ENCODE data around the gene NOP58.
"Not testable (repeated sequence)": the region's sequence is repeated elsewhere in the genome, so short reads cannot be mapped to it uniquely, and the experiment has no call there.

NOP58 gene

DNA sequence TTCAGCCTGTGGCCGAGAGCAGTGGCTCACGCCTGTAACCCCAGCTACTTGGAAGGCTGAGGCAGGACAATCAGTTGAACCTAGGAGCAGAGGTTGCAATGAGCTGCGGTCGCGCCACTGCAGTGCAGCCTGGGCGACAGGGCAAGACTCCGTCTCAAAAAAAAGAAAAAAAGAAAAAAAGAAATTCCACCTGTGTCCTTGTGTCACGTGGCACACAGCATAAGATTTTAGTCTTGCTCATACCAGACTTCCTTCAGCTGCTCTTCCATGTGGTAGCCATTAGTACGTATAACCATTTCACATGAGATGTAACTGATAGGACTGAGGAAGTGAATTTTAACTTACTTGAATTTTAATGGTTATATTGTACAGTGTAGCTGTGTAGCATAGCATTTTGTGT lies 4.0 kb downstream of the NOP58 start:
- Histone ChIP-seq H3K4me1 (ENCODE audit: control insufficient read depth in 5 of 5, insufficient read depth in 5 of 5, low read length in 5 of 5) (peaks cover 4 to 29% (median 18%) of the 10 kb centered on the region in 5 donors), H3K9ac (ENCODE audit: low read length in 5 of 5) (no peak overlapping the region), H3K27ac (ENCODE audit: low read depth, low read length) (no peak overlapping the region), H3K9me3 (ENCODE audit: control insufficient read depth in 5 of 5, low read length in 5 of 5) (no peaks in the 10 kb centered on the region), H3K36me3 (ENCODE audit: control insufficient read depth in 5 of 5, insufficient read depth in 5 of 5, low read length in 5 of 5) (no peaks in the 10 kb centered on the region), H3K27me3 (ENCODE audit: control insufficient read depth in 5 of 5, insufficient read depth in 4 of 5, low read length in 5 of 5) (no peaks in the 10 kb centered on the region), H3K4me3 (ENCODE audit: low read depth in 1 of 5, low read length in 5 of 5) (no peak overlapping the region)

DNA sequence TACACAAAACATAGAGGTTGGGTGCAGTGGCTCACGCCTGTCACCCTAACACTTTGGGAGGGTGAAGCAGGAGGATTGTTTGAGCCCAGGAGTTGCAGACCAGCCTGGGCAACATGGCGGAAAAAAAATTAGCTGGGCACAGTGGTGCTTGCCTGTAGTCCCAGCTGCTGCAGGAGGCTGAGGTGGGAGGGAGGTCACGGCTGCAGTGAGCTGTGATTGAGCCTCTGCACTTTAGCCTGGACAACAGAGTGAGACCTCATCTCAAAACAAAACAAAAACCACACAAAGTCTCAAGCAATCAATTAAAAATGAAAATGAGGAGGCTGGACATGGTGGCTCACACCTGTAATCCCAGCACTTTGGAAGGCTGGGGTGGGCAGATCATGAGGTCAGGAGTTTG lies 4.9 kb downstream of the NOP58 start:
- Histone ChIP-seq H3K36me3 (ENCODE audit: control insufficient read depth in 5 of 5, insufficient read depth in 5 of 5, low read length in 5 of 5) (peaks cover 0 to 3% (median 2%) of the 10 kb centered on the region in 5 donors), H3K4me3 (ENCODE audit: low read depth in 1 of 5, low read length in 5 of 5) (no peak overlapping the region), H3K4me1 (ENCODE audit: control insufficient read depth in 5 of 5, insufficient read depth in 5 of 5, low read length in 5 of 5) (peaks cover 4 to 29% (median 18%) of the 10 kb centered on the region in 5 donors), H3K9me3 (ENCODE audit: control insufficient read depth in 5 of 5, low read length in 5 of 5) (no peaks in the 10 kb centered on the region), H3K9ac (ENCODE audit: low read length in 5 of 5) (no peak overlapping the region), H3K27me3 (ENCODE audit: control insufficient read depth in 5 of 5, insufficient read depth in 4 of 5, low read length in 5 of 5) (no peaks in the 10 kb centered on the region), H3K27ac (ENCODE audit: low read depth, low read length) (no peak overlapping the region)

DNA sequence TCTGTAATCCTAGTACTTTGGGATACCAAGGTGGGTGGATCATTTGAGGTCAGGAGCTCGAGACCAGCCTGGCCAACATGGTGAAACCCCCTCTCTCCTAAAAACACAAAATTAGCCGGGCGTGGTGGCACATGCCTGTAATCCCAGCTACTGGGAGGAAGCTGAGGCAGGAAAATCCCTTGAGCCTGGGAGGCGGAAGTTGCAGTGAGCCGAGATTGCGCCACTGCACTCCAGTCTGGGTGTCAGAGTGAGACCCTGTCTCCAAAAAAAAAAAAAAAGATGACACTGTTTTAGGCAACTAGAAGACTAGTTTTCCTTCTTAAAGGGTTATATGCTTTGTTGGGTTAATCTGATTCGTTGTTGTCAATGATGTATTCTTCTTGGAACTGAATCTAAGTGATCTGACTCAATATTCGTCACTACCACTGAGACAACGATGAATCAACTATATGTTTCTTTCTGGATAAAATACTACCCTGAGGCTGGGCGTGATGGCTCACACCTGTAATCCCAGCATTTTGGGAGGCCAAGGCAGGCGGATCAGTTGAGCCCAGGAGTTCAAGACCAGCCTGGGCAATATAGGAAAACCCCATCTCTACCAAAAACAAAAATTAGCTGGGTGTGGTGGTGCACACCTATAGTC lies 10.6 kb downstream of the NOP58 start:
- H3K4me1 ChIP-seq (ENCODE audit: control insufficient read depth in 5 of 5, insufficient read depth in 5 of 5, low read length in 5 of 5) = not testable (repeated sequence)

DNA sequence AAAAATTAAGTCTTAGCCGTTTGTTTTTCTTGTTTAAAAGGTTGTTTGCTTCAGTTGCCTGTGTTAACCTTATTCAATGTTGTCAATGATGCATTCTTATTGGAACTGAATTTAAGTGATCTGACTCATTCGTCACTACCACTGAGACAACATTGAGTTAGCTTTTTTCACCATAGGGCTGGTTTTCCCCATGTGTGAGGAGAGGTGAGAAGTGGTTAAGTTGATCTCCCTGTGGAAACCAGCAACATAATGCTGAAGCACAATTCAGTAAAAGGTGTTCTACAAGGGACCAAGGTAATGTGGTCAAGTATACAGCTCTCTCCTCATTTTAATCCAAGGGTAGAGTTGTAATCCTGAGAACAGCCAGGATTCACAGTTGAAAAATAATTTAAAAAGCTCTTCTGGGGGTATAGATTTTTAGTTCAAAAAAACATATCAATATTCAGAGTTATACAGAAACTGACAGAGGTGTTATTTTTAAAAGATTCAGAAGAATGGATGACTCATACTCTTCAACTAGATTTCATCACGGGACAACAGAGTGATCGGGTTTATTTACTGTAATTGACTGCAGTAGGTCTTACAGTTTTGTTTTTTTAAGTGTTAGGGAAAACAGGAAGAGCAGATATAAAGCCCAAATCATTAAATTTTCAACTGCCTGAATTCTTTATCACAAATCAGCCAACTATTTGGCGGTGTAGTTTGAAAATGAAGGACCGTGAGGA lies 12.6 kb downstream of the NOP58 start:
- Histone ChIP-seq H3K9me3 (ENCODE audit: control insufficient read depth in 5 of 5, low read length in 5 of 5) (no peaks in the 10 kb centered on the region), H3K27ac (ENCODE audit: low read depth, low read length) (peak overlapping the region; percentile 71), H3K4me1 (ENCODE audit: control insufficient read depth in 5 of 5, insufficient read depth in 5 of 5, low read length in 5 of 5) (peaks cover 0 to 4% (median 0%) of the 10 kb centered on the region in 5 donors), H3K9ac (ENCODE audit: low read length in 5 of 5) (no peak overlapping the region), H3K27me3 (ENCODE audit: control insufficient read depth in 5 of 5, insufficient read depth in 4 of 5, low read length in 5 of 5) (no peaks in the 10 kb centered on the region), H3K4me3 (ENCODE audit: low read depth in 1 of 5, low read length in 5 of 5) (no peak overlapping the region), H3K36me3 (ENCODE audit: control insufficient read depth in 5 of 5, insufficient read depth in 5 of 5, low read length in 5 of 5) (peaks cover 19 to 43% (median 31%) of the 10 kb centered on the region in 5 donors)

More for the DNA sequence above, 10.6 kb downstream of the NOP58 start:
- H3K9ac ChIP-seq (ENCODE audit: low read length in 5 of 5); H3K27me3 ChIP-seq (ENCODE audit: control insufficient read depth in 5 of 5, insufficient read depth in 4 of 5, low read length in 5 of 5); H3K9me3 ChIP-seq (ENCODE audit: control insufficient read depth in 5 of 5, low read length in 5 of 5); H3K27ac ChIP-seq (ENCODE audit: low read depth, low read length); H3K4me3 ChIP-seq (ENCODE audit: low read depth in 1 of 5, low read length in 5 of 5): not testable (repeated sequence)
- peaks cover 12 to 27% (median 19%) of the 10 kb centered on the region in 5 donors for H3K36me3 ChIP-seq (ENCODE audit: control insufficient read depth in 5 of 5, insufficient read depth in 5 of 5, low read length in 5 of 5)

DNA sequence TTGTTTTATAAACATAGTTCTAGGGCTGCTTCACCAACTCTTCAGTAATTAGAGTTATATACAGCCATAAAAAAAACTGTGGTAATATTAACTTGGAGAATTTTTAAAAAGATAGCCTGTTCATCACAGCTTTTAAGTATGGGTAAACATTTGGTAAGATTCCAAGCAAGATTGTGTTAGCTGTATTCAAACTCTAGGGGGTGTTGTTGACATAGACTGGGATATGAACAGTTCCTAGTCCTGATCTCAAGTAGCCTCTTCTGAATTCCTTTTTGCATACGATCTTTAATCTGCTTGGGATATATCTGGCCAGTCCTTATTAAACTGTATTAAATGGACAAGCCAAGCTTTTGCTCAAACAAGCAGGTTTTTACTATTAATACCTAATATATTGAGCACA lies 13.4 kb downstream of the NOP58 start:
- Histone ChIP-seq H3K9ac (ENCODE audit: low read length in 5 of 5) (no peak overlapping the region), H3K4me1 (ENCODE audit: control insufficient read depth in 5 of 5, insufficient read depth in 5 of 5, low read length in 5 of 5) (peaks cover 0 to 4% (median 0%) of the 10 kb centered on the region in 5 donors), H3K27me3 (ENCODE audit: control insufficient read depth in 5 of 5, insufficient read depth in 4 of 5, low read length in 5 of 5) (no peaks in the 10 kb centered on the region), H3K36me3 (ENCODE audit: control insufficient read depth in 5 of 5, insufficient read depth in 5 of 5, low read length in 5 of 5) (peaks cover 19 to 50% (median 32%) of the 10 kb centered on the region in 5 donors), H3K4me3 (ENCODE audit: low read depth in 1 of 5, low read length in 5 of 5) (no peak overlapping the region), H3K9me3 (ENCODE audit: control insufficient read depth in 5 of 5, low read length in 5 of 5) (no peaks in the 10 kb centered on the region), H3K27ac (ENCODE audit: low read depth, low read length) (peak overlapping the region; percentile 71)

DNA sequence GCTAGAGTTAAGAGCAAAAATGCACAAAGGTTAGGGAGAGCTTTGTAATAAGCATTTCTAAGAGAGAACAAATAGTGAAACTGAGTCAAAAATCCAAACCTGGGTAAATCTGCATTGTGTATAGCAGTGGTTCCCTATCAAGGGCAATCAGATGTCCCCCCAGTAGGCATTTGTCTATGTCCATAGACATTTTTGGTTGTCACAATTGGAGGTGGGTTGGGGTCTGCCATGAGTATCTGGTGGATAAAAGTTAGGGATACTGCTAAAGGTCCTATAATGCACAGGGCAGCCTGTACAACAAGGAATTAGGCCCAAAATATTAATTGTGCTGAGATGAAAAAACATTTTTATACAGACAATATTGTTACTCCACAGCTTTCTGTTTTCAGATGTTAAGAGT lies 21.0 kb downstream of the NOP58 start:
- Histone ChIP-seq H3K36me3 (ENCODE audit: control insufficient read depth in 5 of 5, insufficient read depth in 5 of 5, low read length in 5 of 5) (peaks cover 32 to 91% (median 69%) of the 10 kb centered on the region in 5 donors), H3K4me1 (ENCODE audit: control insufficient read depth in 5 of 5, insufficient read depth in 5 of 5, low read length in 5 of 5) (no peaks in the 10 kb centered on the region), H3K27ac (ENCODE audit: low read depth, low read length) (no peak overlapping the region), H3K27me3 (ENCODE audit: control insufficient read depth in 5 of 5, insufficient read depth in 4 of 5, low read length in 5 of 5) (no peaks in the 10 kb centered on the region), H3K4me3 (ENCODE audit: low read depth in 1 of 5, low read length in 5 of 5) (no peak overlapping the region), H3K9ac (ENCODE audit: low read length in 5 of 5) (no peak overlapping the region), H3K9me3 (ENCODE audit: control insufficient read depth in 5 of 5, low read length in 5 of 5) (no peaks in the 10 kb centered on the region)

DNA sequence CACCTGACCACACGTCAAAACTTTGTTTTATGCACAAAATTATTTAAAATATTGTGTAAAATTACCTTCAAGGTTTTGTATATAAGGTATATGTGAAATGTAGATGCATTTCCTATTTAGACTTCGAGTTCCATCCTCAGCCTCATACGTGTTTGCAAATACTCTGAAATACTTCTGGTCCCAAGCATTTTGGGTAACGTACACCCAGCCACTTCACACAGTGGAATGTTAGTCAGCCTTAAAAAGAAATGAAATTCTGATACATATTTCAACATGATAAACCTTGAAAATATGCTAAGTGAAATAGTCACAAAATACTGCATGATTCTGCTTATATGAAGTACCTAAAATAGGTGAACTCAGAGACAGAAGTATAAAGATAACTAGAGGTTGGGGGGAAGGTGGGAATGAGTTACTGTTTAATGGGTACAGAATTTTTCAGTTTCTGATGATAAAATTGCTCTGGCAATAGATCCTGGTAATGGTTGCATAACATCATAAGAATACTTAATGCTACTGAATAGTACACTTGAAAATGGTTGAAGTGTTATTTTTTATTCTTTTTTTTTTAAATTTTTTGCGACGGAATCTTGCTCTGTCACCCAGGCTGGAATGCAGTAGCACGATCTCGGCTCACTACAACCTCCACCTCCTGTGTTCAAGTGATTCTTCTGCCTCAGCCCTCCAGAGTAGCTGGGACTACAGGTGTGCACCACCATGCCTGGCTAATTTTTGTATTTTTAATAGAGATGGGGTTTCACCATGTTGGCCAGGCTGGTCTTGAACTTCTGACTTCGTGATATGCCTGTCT lies 24.0 kb downstream of the NOP58 start:
- H3K27me3 ChIP-seq (ENCODE audit: control insufficient read depth in 5 of 5, insufficient read depth in 4 of 5, low read length in 5 of 5) = no peaks in the 10 kb centered on the region
- no peak overlapping the region for H3K27ac ChIP-seq (ENCODE audit: low read depth, low read length)
- H3K9ac ChIP-seq (ENCODE audit: low read length in 5 of 5) = no peak overlapping the region
- no peak overlapping the region for H3K4me3 ChIP-seq (ENCODE audit: low read depth in 1 of 5, low read length in 5 of 5)
- H3K9me3 ChIP-seq (ENCODE audit: control insufficient read depth in 5 of 5, low read length in 5 of 5) = no peaks in the 10 kb centered on the region
- no peaks in the 10 kb centered on the region for H3K4me1 ChIP-seq (ENCODE audit: control insufficient read depth in 5 of 5, insufficient read depth in 5 of 5, low read length in 5 of 5)
- peaks cover 30 to 89% (median 70%) of the 10 kb centered on the region in 5 donors for H3K36me3 ChIP-seq (ENCODE audit: control insufficient read depth in 5 of 5, insufficient read depth in 5 of 5, low read length in 5 of 5)

DNA sequence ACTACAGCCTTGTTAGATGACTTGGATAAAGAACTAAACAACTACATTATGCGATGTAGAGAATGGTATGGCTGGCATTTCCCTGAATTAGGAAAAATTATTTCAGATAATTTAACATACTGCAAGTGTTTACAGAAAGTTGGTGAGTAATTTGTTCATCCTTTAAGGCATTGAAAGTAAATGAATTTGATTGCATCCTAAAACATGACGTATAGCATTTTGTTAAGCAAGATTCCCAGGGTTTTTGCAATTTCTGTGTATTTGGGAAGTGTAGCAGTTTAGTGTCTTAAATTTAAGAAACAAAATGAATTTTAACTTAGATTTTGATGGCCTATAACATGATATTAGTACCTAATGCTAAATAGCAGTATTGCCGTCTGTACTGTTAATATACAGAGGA lies 24.8 kb downstream of the NOP58 start:
- H3K4me3 ChIP-seq (ENCODE audit: low read depth in 1 of 5, low read length in 5 of 5) = no peak overlapping the region
- H3K9ac ChIP-seq (ENCODE audit: low read length in 5 of 5) = no peak overlapping the region
- H3K4me1 ChIP-seq (ENCODE audit: control insufficient read depth in 5 of 5, insufficient read depth in 5 of 5, low read length in 5 of 5) = no peaks in the 10 kb centered on the region
- H3K36me3 ChIP-seq (ENCODE audit: control insufficient read depth in 5 of 5, insufficient read depth in 5 of 5, low read length in 5 of 5) = peaks cover 30 to 84% (median 67%) of the 10 kb centered on the region in 5 donors
- H3K27ac ChIP-seq (ENCODE audit: low read depth, low read length) = no peak overlapping the region
- no peaks in the 10 kb centered on the region for H3K9me3 ChIP-seq (ENCODE audit: control insufficient read depth in 5 of 5, low read length in 5 of 5)
- H3K27me3 ChIP-seq (ENCODE audit: control insufficient read depth in 5 of 5, insufficient read depth in 4 of 5, low read length in 5 of 5) = no peaks in the 10 kb centered on the region

DNA sequence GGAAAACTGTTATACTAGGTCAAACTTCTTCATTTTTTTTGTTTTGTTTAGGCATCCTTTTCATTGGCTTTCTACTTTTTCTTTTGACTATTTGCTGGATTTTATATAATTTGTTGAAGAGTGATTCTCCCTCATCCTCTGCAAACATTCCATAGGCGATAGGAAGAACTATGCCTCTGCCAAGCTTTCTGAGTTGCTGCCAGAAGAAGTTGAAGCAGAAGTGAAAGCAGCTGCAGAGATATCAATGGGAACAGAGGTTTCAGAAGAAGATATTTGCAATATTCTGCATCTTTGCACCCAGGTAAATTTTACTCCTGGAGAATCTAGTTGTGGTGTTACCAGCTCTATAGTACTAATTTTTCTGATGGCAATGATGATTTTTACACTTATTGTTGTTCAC lies 25.4 kb downstream of the NOP58 start:
- Histone ChIP-seq H3K27me3 (ENCODE audit: control insufficient read depth in 5 of 5, insufficient read depth in 4 of 5, low read length in 5 of 5) (no peaks in the 10 kb centered on the region), H3K27ac (ENCODE audit: low read depth, low read length) (no peak overlapping the region), H3K4me1 (ENCODE audit: control insufficient read depth in 5 of 5, insufficient read depth in 5 of 5, low read length in 5 of 5) (no peaks in the 10 kb centered on the region), H3K4me3 (ENCODE audit: low read depth in 1 of 5, low read length in 5 of 5) (no peak overlapping the region), H3K9ac (ENCODE audit: low read length in 5 of 5) (no peak overlapping the region), H3K36me3 (ENCODE audit: control insufficient read depth in 5 of 5, insufficient read depth in 5 of 5, low read length in 5 of 5) (peaks cover 36 to 83% (median 68%) of the 10 kb centered on the region in 5 donors), H3K9me3 (ENCODE audit: control insufficient read depth in 5 of 5, low read length in 5 of 5) (no peaks in the 10 kb centered on the region)

DNA sequence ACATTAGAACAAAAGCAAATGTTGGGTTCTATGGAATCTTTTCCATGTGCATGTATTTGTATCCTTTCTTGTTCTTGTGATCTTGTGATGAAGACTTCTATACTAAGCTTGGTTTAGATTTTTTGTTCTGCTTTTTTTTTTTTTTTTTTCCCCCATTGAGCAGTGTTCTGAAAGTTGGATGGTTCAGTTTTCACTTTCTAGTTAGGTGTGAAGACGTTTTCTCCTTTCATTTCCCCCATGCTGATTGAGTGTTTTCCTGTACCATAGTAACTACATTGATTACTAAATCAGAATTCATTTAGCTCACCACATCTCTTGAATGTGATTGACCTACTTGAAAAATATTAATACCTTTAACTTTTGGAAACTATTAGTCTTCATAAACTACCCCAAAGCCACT lies 34.1 kb downstream of the NOP58 start:
- H3K4me1 ChIP-seq (ENCODE audit: control insufficient read depth in 5 of 5, insufficient read depth in 5 of 5, low read length in 5 of 5) = no peaks in the 10 kb centered on the region
- no peak overlapping the region for H3K27ac ChIP-seq (ENCODE audit: low read depth, low read length)
- no peak overlapping the region for H3K4me3 ChIP-seq (ENCODE audit: low read depth in 1 of 5, low read length in 5 of 5)
- H3K9ac ChIP-seq (ENCODE audit: low read length in 5 of 5) = no peak overlapping the region
- no peaks in the 10 kb centered on the region for H3K27me3 ChIP-seq (ENCODE audit: control insufficient read depth in 5 of 5, insufficient read depth in 4 of 5, low read length in 5 of 5)
- H3K9me3 ChIP-seq (ENCODE audit: control insufficient read depth in 5 of 5, low read length in 5 of 5) = no peaks in the 10 kb centered on the region
- H3K36me3 ChIP-seq (ENCODE audit: control insufficient read depth in 5 of 5, insufficient read depth in 5 of 5, low read length in 5 of 5) = peaks cover 50 to 79% (median 71%) of the 10 kb centered on the region in 5 donors
